Activated CD4-positive, alpha-beta T cell treated with anti-CD3 and anti-CD28 coated beads for 4 hours (primary cell): ENCODE results near the gene NSG2.
"Not testable (repeated sequence)": the region's sequence is repeated elsewhere in the genome, so short reads cannot be mapped to it uniquely, and the experiment has no call there.

Experiments used
- DNase-seq, 2 donors: peaks; one replicate each; pipeline ENCODE4 v3.0.0-alpha.2; 2020

NSG2 gene

GRCh38 chr5:174063082-174063756 is 17.7 kb downstream of the NSG2 start:
- no peak for DNase-seq

GRCh38 chr5:174064171-174064570 is 18.7 kb downstream of the NSG2 start:
- DNase-seq: no peak

GRCh38 chr5:174065528-174066197 is 20.2 kb downstream of the NSG2 start:
- DNase-seq: no peak

- DNase-seq: no peak
Observed at GRCh38 chr5:174067499-174067898, 22.0 kb downstream of the NSG2 start.

GRCh38 chr5:174071484-174071883 is 26.0 kb downstream of the NSG2 start:
- DNase-seq: no peak

GRCh38 chr5:174073122-174073660 is 27.7 kb downstream of the NSG2 start:
- no peak for DNase-seq

- DNase-seq: no peak
Observed at GRCh38 chr5:174074369-174074768, 28.9 kb downstream of the NSG2 start.

- no peak for DNase-seq
Observed at GRCh38 chr5:174078416-174078815, 32.9 kb downstream of the NSG2 start.

- no peak for DNase-seq
Observed at GRCh38 chr5:174082286-174082685, 36.8 kb downstream of the NSG2 start.

GRCh38 chr5:174083056-174083827 is 37.7 kb downstream of the NSG2 start:
- DNase-seq: no peak

GRCh38 chr5:174084691-174085154 is 39.2 kb downstream of the NSG2 start:
- DNase-seq: no peak

GRCh38 chr5:174086751-174087150 is 41.2 kb downstream of the NSG2 start:
- no peak for DNase-seq

GRCh38 chr5:174087783-174088182 is 42.3 kb downstream of the NSG2 start:
- DNase-seq: no peak

GRCh38 chr5:174090129-174090528 is 44.6 kb downstream of the NSG2 start:
- no peak for DNase-seq

- no peak for DNase-seq
Observed at GRCh38 chr5:174093123-174093522, 47.6 kb downstream of the NSG2 start.

GRCh38 chr5:174094857-174095606 is 49.5 kb downstream of the NSG2 start:
- no peak for DNase-seq

GRCh38 chr5:174096619-174097018 is 51.1 kb downstream of the NSG2 start:
- DNase-seq: no peak

- no peak for DNase-seq
Observed at GRCh38 chr5:174097486-174098185, 52.1 kb downstream of the NSG2 start.

GRCh38 chr5:174098694-174099093 is 53.2 kb downstream of the NSG2 start:
- DNase-seq: no peak

GRCh38 chr5:174100490-174100889 is 55.0 kb downstream of the NSG2 start:
- DNase-seq: no peak

GRCh38 chr5:174101195-174101730 is 55.8 kb downstream of the NSG2 start:
- no peak for DNase-seq

GRCh38 chr5:174102574-174102973 is 57.1 kb downstream of the NSG2 start:
- not testable (repeated sequence) for DNase-seq
